Neuron (in vitro differentiated cells): ENCODE measurements around the gene FAM72B.
"Not testable (repeated sequence)": the region's sequence is repeated elsewhere in the genome, so short reads cannot be mapped to it uniquely, and the experiment has no call there.

Experiments used
- H2AFZ ChIP-seq: one replicate; pipeline ENCODE4 v1.6.1; 2013; ENCODE audit warnings: low read depth, mild to moderate bottlenecking, inconsistent platforms, low read length, moderate library complexity
- H3K27me3 ChIP-seq: one replicate; pipeline ENCODE4 v1.6.1; 2013; ENCODE audit warnings: low read length; ENCODE audit not compliant: insufficient read depth
- H3K36me3 ChIP-seq: one replicate; pipeline ENCODE4 v1.6.1; 2013; ENCODE audit warnings: low read length; ENCODE audit not compliant: insufficient read depth
- H3K4me1 ChIP-seq: one replicate; pipeline ENCODE4 v1.6.1; 2013; ENCODE audit warnings: low read length; ENCODE audit not compliant: insufficient read depth
- H3K4me3 ChIP-seq: 2 replicates; pipeline ENCODE4 v1.5.1; 2013; ENCODE audit warnings: mild to moderate bottlenecking, low read length, moderate library complexity
- H3K9me3 ChIP-seq: one replicate; pipeline ENCODE4 v1.6.1; 2013; ENCODE audit warnings: low read length

FAM72B gene

GRCh38 chr1:121184290-121185127 is at the start of gene FAM72B, which contains the start of gene SRGAP2C:
TSS of gene FAM72B (minus strand) at chr1:121184340. CDS start at chr1:121183489, 851 bp downstream.
TSS of gene SRGAP2C (plus strand) at chr1:121184975. CDS start at chr1:121187447, 2,472 bp downstream.
- not testable (repeated sequence) for H3K9me3 ChIP-seq
- peak within 1 kb of the TSS; percentile 50 for H3K4me3 ChIP-seq

GRCh38 chr1:121232445-121233125 is 48.4 kb upstream of the FAM72B start:
- H2AFZ ChIP-seq, H3K36me3 ChIP-seq: not testable (repeated sequence)

More at GRCh38 chr1:121184290-121185127, at the start of gene FAM72B, which contains the start of gene SRGAP2C:
- not testable (repeated sequence) for H3K36me3 ChIP-seq, H3K27me3 ChIP-seq, H2AFZ ChIP-seq, H3K4me1 ChIP-seq

GRCh38 chr1:121230636-121231035 is 46.5 kb upstream of the FAM72B start:
- not testable (repeated sequence) for H3K4me3 ChIP-seq, H3K4me1 ChIP-seq, H3K36me3 ChIP-seq, H2AFZ ChIP-seq, H3K27me3 ChIP-seq, H3K9me3 ChIP-seq

More at GRCh38 chr1:121232445-121233125, 48.4 kb upstream of the FAM72B start:
- H3K4me1 ChIP-seq, H3K27me3 ChIP-seq, H3K4me3 ChIP-seq, H3K9me3 ChIP-seq: not testable (repeated sequence)

DNA sequence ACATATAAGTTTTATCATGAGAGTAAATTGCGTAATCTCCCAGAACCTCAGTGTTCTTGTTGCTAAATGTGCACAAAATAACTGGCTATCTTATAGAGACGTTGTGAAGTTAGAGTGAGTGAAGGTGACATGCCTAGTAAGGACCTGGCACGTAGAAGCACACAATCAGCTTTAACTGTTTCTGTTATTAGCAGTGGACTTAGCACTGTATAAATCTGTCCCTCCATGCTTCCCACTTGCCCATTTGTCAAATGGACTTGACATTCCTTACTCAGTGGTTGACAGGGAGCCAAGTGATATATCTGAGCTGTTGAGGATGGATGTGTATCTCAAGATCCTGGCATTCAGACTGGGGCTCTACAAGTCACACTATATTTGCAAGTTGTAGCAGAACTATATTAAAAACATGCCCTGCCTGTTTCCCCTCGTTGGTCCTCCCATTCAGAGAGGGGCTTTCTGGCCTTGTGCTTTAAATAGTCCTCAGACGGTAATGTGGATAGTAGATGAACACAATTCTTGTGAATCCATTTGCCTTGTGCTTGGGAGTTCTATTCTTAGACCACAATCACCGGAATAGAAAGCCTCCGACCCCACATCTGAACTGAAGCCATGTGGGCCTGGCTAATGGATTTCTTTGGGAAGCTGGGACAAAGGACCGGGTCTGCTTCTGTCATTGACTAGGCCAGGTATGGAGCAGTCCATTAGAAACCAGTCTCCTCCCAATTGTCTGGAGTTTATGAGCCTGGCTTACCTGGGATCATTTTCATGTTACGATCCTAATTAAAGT is 43.6 kb upstream of the FAM72B start:
- H3K4me1 ChIP-seq, H3K9me3 ChIP-seq, H3K27me3 ChIP-seq, H3K4me3 ChIP-seq, H3K36me3 ChIP-seq, H2AFZ ChIP-seq: not testable (repeated sequence)

DNA sequence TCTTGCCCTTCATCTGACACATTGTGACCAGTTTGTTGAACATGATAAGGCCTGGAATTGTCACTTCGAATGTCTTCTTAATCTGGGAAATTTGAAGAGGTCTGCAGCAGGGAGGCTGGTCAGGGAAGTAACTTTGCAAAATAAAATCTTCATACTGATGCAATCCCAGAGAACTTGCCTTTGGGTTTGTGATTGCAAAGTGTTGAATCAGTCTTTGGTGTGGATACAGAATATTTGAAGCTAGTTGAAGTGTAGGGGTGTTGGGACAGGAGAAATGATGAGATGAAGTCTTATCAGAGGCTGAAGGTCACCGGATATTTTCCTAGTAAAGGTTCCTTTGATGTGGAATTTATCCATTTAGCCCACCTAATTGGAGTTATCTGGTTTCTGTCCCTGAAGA is 42.8 kb upstream of the FAM72B start:
- not testable (repeated sequence) for H3K4me1 ChIP-seq, H3K36me3 ChIP-seq, H3K27me3 ChIP-seq, H3K4me3 ChIP-seq, H2AFZ ChIP-seq, H3K9me3 ChIP-seq

GRCh38 chr1:121226295-121226904 is 42.3 kb upstream of the FAM72B start:
- not testable (repeated sequence) for H2AFZ ChIP-seq, H3K9me3 ChIP-seq, H3K27me3 ChIP-seq, H3K36me3 ChIP-seq, H3K4me3 ChIP-seq, H3K4me1 ChIP-seq

DNA sequence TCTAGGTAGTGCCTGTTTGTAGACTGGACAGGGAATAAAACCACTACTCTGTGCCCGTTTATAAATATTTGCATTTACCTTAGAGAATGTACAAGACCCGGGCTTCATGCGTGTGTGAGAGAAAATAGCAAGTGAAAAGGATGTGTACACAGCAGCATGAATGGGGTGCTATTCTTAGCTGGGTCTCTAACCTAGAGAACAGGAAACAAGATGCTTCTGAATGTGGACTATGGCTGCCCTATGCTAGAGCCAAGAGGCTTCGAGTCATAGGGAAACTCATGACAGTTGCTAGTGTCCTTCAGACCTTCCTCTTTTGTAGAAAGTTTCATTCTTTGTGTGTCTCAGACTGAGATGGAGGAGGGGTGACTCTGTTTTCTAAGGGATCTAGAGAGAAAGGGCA is 40.6 kb upstream of the FAM72B start:
- not testable (repeated sequence) for H3K4me3 ChIP-seq, H3K9me3 ChIP-seq, H2AFZ ChIP-seq, H3K4me1 ChIP-seq, H3K36me3 ChIP-seq, H3K27me3 ChIP-seq

GRCh38 chr1:121221770-121222169 is 37.6 kb upstream of the FAM72B start:
- H3K27me3 ChIP-seq, H2AFZ ChIP-seq, H3K4me3 ChIP-seq, H3K36me3 ChIP-seq, H3K9me3 ChIP-seq, H3K4me1 ChIP-seq: not testable (repeated sequence)

GRCh38 chr1:121216676-121217075 is 32.5 kb upstream of the FAM72B start:
- not testable (repeated sequence) for H3K36me3 ChIP-seq, H3K9me3 ChIP-seq, H3K4me1 ChIP-seq, H2AFZ ChIP-seq, H3K4me3 ChIP-seq, H3K27me3 ChIP-seq

DNA sequence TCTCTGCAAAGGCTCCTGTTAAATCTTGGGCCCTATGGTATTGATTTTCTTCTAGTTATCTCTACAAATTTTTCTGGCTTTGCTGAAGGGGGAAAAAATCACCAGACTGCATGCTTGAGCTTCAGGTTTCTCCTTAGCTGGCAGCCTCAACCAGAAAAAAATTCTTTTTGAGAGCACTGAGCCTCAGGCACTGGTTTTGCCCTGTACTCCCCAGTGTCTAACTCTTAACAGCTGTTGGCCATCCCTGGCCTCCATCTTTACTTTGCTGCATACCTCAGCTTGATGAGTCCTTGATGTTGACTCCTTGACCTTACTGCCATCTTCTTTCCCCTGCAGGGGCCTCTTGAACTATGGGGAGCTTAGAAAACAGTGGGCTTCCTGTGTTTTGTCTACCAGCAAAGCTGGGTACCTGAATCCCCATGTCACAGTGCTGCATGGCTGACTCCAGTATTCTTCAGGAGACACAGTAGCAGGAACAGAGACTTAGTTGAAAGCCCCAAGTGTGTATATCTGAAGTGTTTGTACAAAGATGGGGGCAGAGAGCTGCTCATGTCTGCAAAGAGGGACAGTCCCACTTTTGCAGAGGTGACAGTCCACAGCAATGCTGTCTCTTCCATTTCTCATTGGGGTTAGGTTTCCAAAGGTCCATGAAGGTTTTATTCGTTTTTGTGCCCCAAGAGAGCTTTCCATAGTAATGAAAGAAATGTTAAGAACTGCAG is 31.7 kb upstream of the FAM72B start:
- not testable (repeated sequence) for H3K36me3 ChIP-seq, H3K9me3 ChIP-seq, H3K4me1 ChIP-seq, H3K4me3 ChIP-seq, H3K27me3 ChIP-seq, H2AFZ ChIP-seq

GRCh38 chr1:121214544-121215156 is 30.5 kb upstream of the FAM72B start:
- not testable (repeated sequence) for H3K4me1 ChIP-seq, H3K36me3 ChIP-seq, H3K4me3 ChIP-seq, H3K9me3 ChIP-seq, H2AFZ ChIP-seq, H3K27me3 ChIP-seq

DNA sequence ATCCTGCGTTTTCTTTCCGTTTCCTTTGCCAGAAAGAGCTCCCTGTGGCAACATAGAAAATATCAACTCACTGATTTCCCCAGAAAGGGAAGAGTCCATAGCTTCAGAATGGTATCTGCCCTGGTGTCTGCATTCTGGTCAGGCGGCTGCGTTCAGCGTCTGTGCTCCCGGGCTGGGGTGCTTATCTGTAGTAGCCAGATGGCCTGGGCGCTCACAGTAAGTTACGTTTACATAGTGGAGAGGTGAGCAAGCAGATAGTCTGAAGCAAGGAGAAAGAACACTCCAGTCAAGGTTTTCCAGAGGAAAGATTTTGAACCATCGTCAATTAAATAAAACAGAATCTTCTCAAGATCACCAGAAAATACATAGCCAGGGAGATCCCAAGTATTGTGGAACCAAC is 29.4 kb upstream of the FAM72B start:
- H3K36me3 ChIP-seq, H2AFZ ChIP-seq, H3K27me3 ChIP-seq: not testable (repeated sequence)

More for the DNA sequence above, 29.4 kb upstream of the FAM72B start:
- H3K4me1 ChIP-seq, H3K9me3 ChIP-seq, H3K4me3 ChIP-seq: not testable (repeated sequence)
